GM21447 (cell line): ENCODE results near the gene CCDC39.
"Not testable (repeated sequence)": the region's sequence is repeated elsewhere in the genome, so short reads cannot be mapped to it uniquely, and the experiment has no call there.

ENCODE experiments used
- ATAC-seq: cut with Tn5 transposase; IDR thresholded peaks from one replicate; pipeline ENCODE4 v1.9.1; 2021; ENCODE audit not compliant: unreplicated experiment

Gene CCDC39

DNA sequence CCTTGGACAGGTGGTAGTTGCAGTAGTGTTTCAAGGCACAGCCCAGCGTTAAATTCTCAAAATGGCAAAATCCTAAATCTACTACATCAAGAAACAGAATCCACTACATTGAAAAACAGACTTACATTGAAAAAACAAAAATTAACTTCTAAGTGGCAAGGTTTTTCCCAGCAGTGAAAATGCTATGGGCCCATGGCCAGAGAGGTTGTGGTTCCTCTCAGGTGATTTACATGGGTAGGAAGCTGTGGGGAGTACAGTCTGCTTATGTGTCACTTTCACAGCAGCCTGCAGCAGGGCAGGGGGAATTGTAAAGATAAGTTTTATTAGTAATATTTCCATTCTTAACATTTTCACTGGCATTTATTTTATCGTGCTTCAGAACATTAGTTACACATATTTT lies 52.4 kb downstream of the CCDC39 start:
- ATAC-seq = peak; percentile 95

DNA sequence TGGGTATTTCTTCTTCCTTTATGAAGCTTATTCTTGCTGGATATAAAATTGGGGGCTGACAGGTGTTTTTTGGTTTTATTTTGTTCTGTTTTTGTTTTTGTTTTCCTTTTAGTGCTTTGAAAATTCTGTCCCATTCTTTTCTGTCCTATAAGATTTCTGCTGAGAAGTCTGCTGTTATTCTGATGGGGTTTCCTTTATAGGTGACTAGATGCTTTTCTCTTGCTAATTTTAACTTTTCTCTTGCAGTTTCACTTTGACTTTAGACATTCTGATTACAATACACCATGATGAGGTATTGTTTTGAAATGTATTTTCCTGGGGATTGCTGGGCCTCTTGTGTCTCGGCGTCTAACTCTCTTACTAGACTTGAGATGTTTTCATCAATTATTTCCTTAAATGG lies 54.6 kb downstream of the CCDC39 start:
- peak; percentile 64 for ATAC-seq

DNA sequence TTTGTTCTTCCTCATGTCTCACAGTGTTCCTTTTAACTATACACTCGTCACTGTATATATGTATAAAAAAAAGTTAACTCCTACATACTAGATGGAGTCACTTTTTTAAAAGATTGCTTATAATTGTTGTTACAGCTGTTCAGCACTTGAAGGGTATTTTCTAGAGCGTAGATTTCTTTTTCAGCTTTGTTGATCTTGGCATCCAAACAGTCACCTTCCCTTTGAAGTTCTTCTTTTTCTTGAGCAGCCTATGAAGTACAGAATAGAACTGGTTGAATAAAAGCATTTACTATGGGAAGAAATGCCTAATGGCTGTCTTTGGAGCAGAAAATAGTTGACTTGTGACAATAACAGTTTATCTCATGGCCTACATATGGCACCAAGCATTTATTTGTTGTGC lies 59.6 kb downstream of the CCDC39 start:
- ATAC-seq = no peak

DNA sequence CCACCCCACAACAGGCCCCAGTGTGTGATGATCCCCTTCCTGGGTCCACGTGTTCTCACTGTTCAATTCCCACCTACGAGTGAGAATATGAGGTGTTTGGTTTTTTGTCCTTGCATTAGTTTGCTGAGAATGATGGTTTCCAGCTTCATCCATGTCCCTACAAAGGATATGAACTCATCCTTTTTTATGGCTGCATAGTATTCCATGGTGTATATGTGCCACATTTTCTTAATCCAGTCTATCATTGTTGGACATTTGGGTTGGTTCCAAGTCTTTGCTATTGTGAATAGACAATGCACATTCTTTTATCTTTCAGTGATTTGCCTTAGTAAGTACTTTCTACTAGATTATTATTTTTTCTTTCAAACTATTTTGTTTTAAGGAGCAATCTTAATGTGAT lies 60.7 kb downstream of the CCDC39 start:
- not testable (repeated sequence) for ATAC-seq

DNA sequence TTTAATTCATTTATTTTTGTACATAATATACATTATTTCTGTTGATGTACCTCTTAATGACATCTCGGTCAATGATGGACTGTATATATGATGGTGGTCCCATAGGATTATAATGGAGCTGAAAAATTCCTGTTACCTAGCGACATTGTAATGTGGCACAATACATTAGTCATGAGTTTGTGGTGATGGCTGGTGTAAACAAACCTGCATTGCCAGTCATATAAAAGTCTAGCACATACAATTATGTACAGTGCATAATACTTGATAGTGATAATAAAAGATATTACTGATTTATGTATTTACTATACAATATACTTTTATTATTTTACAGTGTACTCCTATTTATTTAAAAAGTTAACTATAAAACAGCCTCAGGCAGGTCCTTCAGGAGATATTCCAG lies 62.2 kb downstream of the CCDC39 start:
- ATAC-seq = no peak

DNA sequence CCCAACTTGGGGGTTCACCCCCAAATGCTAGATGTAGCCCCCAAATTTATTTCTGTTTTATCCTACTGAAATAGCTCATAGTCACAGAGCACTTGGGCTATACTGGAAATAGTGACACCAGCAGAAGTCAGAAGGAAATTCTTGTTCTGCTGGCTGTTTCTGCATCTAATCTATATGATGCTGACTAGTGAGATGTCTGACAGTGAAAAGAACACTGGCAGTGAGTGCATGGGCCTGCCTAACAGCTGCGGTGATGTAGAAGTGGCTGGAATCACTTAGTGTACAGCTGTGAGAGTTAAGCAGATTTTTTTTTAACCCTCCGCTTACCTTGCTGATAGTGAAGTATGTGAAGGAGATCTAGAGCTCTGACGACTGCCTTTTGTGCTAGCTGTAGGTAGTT lies 63.3 kb downstream of the CCDC39 start:
- ATAC-seq = no peak

DNA sequence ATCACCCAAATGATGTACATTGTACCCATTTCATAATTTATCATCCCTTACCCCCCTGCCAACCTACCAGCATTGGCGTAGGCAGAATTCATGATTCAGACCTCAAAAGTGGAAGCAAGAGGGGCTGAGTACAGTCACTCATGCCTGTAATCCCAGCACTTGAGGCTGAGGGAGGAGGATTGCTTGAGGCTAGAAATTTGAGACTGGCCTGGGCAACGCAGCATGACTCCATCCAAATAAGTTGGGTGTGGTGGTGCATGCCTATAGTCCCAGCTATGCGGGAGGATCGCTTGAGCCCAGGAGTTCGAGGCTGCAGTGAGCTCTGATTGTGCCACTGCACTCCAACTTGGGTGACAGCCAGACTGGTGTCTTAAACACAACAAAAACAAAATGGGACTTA lies 66.9 kb downstream of the CCDC39 start:
- no peak for ATAC-seq

DNA sequence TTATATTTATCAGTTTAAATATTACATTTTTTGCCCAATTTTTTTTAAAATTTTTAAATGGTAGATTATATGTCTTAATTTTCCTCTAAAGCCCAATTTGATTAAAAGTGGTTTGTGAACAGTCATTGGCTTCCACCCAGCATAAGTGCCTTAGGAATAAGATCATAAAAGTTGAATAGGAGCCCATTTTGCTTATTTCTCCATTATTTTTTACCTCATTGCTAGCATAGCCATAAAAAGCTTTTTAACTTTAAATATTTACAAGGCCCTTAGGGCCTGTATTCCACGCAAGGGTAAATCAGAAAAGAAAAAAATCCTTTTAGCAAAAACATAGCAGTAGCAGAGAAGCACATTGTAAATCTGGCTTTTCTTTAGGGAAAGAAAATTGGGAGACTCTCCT lies 68.3 kb downstream of the CCDC39 start:
- ATAC-seq = no peak

DNA sequence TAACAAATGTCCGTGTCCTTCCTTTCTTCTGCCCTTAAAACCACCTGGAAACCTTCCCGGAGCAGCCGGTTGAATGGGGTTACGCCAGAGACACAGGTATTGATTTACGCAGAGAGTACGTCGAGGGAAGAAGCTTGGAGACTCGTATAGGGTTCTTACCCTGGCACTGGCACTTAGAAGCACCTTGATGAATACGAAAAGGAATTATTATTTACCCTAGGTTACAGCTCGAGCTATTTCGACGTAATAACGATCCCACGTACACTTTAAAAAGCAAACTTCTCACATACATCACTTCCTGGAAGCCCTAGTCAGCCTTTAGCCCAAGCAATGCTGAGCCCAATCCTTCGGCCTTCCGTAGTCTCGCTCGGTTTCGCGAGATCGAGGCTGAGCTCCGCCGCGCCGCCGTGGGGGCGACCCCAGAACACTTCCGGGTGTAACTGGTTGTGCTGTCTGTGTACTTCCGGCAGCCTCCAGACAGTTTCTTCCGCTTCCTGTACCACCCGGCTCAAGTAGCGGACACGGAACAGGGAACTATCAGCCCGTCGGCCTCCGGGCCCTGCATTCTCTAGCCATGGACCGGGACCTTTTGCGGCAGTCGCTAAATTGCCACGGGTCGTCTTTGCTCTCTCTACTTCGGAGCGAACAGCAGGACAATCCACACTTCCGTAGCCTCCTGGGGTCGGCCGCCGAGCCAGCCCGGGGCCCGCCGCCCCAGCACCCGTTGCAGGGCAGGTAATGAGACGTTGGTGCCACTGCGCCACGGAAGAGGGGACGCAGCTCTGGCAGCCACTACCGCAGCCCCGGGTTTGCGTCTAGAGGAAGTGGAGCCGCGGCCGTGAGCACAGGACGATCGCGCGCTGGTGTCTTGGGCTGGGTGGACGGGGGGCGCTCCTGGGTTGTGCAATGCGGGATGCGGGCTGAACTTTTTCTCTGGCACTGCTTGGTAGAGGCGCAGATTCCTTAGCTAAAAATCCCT lies 77.3 kb downstream of the CCDC39 start, which contains the start of gene TTC14:
Gene TTC14 (plus strand): TSS at position 476 of the 979 bp plus-strand sequence. CDS start 99 bp downstream, at position 575.
- ATAC-seq = peak; percentile 97

DNA sequence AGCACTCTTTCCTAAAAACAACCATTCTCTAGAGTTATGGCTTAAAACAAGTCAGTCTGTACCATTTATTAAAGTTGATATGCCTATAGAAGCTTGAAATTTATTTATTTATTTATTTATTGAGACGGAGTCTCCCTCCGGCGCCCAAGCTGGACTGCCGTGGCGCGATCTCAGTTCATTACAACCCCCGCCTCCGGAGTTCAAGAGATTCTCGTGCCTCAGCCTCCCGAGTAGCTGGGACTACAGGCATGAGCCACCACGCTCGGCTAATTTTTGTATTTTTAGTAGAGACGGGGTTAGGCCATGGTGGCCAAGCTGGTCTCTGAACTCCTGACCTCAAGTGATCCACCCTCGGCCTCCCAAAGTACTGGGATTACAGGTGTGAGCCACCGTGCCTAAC lies 78.8 kb downstream of the CCDC39 start:
- no peak for ATAC-seq

DNA sequence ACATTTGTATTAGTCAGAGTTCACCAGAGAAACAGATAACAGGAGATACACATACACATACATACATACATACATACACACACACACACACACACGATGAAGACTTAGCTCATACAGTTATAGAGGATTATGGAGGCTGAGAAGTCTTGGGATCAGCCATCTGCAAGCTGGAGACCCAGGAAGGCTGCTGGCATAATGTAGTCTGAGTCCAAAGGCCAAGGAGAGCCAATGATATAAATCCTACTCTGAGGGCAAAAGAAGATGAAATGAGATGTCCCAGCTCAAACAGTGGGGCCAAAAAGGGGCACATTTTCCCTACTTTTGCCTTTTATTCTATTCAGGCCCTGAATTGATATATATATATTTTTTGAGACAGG lies 83.7 kb downstream of the CCDC39 start:
- no peak for ATAC-seq

DNA sequence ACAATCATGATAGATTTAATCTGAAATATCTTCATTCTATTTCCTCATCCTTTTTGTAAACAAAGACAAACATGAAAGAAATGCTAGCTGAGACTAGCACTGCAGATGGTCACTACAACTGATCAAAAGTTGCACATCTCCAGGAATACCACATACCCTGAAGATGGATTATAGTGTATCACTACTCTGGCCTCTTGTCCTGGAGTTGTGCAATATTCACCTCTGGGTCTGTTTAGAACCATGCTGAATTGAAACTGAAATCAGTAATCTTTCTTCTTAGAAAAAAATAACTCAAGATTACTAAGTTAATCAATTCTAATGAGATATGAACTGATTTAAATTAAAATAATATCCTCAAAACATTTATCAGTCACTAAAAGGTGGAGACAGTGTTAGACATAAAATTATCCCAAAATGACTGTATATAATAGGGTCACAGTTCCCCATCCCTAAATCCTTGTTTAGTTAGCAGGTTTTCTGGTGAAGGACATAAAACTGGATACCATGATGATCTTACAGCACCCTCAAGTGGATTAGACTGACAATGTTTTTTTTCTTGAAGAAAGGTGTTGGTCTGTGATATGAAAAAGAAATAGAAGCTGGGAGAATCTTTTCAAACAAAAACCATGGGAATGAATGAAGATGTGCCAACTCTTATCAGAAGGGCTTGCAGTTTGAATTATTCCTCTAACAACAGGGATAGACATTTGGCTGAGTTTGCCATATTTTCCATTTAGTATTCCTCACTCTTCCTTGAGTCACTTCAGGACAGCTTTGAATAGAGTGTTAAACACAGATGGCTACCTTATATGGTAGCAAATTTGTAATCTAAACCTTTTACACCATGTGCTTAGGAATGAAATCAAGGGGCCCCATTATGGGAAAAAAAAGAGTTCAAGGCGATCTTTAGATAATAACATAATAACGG lies 84.4 kb downstream of the CCDC39 start:
- ATAC-seq = peak; percentile 71

DNA sequence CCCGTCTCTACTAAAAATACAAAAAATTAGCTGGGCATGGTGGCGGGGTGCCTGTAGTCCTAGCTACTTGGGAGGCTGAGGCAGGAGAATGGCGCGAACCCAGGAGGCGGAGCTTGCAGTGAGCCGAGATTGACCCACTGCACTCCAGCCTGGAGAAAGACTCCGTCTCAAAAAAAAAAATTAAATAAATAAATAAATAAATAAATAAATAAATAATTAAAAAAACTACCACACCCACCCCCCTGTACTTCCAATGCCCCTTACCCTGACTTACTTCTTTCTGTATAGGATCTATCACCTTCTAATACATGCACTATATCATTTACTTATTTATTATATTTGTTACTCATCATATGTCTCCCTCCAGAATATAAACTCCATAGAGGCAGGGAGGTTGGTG lies 85.7 kb downstream of the CCDC39 start:
- not testable (repeated sequence) for ATAC-seq

DNA sequence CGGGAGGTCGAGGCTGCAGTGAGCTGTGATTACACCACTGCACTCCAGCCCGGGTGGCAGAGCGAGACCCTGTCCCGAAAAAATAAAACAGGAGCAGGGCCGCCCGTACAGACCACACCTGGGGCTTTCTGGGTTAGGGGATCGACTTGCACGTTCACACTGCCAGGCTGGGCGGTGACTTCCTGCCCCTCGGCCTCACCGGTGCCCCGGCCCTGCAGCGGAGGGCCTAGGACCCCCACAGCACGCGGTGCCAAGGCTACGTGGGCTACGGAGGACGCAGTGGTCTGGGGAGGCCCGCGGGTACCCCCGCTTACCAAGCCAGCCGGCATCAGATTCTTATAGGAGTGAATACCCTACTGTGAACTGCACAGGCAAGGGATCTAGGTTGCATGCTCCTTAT lies 88.9 kb downstream of the CCDC39 start:
- ATAC-seq = no peak

DNA sequence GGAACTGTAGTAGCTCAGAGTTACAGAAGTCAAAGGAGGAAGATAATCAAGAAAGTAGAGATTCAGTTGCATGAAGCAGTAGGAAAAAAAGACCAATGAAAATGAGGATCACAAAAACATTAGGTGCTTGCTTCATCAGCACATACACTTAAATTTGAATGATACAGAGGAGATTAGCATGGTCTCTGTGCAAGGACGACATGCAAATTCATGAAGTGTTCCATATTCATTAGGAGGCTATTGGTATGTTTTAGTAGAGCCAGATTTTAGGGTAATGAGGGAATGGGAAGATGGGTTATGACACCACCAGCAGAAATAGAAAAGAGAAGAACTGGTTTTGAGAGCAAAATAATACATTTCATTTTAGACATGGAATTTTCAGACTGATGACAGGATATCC lies 98.4 kb downstream of the CCDC39 start:
- ATAC-seq = no peak

DNA sequence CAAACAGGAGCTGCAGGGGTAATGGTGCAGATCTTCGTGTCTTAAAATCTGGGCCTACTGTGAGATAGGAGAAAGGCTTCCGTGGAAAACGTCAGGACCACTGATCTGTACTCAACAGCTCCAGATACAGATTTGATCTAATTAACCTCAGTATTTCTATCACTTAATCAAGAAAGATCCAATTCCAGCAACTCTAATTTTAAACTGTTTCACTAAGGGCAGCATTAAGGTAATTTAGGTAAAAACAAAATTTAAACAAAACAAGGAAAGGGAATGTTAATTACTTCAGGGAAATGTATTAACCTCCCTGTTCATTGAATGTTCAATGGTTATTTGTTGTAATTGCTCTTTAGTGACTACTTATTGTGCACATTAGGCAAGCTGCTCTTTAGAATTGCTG lies 103.7 kb downstream of the CCDC39 start:
- ATAC-seq = no peak

DNA sequence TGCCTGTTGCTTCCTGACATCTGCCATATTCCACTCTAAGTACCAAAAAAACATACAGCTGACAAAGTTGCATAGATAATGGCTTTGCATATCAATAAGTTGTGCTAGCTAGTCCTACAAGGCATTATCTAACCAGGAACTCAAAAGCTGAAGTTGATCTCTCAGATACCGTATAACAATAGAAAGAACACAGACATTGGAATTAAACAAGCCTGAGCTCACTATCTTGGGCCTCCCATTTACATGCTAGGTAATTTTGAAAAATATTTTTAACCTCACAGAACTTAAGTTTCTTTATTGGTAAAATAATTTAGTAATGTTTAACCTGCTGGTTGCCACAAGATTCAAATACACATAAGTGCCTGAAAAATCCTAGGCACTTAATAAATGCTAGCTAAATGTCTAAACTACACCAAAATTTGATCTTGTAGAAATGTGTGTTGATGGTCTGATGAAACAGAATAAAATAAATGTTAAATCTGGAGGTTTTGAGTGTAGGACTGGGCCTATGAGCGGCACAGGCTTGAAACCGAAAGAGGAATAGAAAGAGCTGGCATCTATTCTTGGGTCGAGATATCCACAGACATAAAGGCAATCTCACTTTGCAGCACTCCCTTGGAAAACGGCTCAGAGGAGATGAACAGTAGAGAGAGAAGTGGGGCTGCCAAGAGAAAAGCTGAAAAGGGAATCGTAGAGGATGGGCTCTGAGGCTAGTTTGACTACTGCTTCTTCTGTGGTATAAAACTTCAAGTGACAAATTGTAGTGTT lies 107.3 kb downstream of the CCDC39 start:
- peak; percentile 79 for ATAC-seq

DNA sequence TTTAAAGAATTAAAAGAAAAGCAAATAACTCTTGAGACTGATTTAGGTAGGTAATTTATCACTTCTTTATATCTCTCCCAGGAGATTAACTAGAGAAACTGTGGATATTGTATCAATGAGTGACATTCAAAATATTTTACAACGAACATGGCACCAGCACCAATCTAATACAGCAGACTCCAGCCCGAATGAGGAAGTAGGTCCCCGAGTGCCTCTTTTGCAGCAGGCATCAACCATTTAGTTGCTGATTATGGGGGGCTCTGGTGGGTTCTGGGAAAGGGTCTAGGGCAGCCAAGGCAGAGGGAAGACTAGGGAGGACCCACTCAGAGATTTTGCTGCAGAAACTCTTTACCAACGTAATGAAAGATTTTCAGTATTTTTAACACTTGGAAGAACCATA lies 109.1 kb downstream of the CCDC39 start:
- ATAC-seq = no peak

DNA sequence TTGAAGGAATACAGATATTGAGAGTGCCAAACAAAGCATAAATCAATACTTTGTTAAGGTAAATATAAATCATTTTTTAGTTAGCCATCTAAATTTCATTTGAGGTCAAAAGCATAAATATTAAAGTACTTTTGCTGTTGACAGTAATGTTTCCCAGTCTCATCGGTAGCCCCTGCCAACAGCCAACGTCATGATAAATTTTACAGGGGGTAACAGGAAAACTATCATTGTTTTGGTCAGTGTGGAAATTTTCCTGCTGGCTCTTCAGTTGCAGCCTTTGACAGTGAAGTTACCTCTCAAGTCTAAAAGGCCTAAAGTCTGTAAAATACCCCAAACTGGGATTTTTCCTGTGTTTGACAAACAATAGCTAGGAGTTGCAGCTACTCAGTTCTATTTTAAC lies 114.6 kb downstream of the CCDC39 start:
- ATAC-seq = no peak
